Loucy (cell line): ENCODE data around the gene PKP2.

Experiments
- EZH2phosphoT487 ChIP-seq: fragments of 200-600 bp; IDR thresholded peaks from 2 replicates; pipeline ENCODE4 v1.6.1; 2018; ENCODE audit warnings: antibody characterized with exemption, mild to moderate bottlenecking, moderate library complexity, borderline replicate concordance
- TF ChIP-seq, protein P1 (sequence below): fragments of 200-600 bp; sonication (generic); conservative IDR thresholded peaks from 2 replicates; pipeline ENCODE4 v1.5.1; 2014; ENCODE audit warnings: mild to moderate bottlenecking, antibody characterized with exemption, low read length

DNA sequence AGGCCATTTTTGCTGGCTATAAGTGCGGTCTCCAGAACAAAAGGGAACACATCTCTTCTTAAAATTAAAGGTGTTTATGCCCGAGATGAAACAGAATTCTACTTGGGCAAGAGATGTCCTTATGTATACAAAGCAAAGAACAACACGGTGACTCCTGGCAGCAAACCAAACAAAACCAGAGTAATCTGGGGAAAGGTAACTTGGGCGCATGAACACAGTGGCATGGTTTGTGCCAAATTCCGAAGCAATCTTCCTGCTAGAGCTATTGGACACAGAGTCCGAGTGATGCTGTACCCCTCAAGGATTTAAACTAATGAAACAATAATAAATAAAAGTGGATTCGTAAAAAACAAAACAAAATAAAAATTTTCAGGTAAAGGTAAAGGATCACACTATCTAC is 33.4 kb downstream of the PKP2 start:
- no peak for TF ChIP-seq EZH2phosphoT487
- TF ChIP-seq, protein P1, sequence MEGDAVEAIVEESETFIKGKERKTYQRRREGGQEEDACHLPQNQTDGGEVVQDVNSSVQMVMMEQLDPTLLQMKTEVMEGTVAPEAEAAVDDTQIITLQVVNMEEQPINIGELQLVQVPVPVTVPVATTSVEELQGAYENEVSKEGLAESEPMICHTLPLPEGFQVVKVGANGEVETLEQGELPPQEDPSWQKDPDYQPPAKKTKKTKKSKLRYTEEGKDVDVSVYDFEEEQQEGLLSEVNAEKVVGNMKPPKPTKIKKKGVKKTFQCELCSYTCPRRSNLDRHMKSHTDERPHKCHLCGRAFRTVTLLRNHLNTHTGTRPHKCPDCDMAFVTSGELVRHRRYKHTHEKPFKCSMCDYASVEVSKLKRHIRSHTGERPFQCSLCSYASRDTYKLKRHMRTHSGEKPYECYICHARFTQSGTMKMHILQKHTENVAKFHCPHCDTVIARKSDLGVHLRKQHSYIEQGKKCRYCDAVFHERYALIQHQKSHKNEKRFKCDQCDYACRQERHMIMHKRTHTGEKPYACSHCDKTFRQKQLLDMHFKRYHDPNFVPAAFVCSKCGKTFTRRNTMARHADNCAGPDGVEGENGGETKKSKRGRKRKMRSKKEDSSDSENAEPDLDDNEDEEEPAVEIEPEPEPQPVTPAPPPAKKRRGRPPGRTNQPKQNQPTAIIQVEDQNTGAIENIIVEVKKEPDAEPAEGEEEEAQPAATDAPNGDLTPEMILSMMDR, result no peak
